ENCODE measurements around the gene CDADC1.

Gene CDADC1

GRCh38 chr13:49247643-49248621 is at the start of gene CDADC1:
Gene CDADC1, plus strand, starts transcription at chr13:49247925. Its CDS starts 113 bp downstream, at chr13:49248038.
- DNase-seq = peak; percentile 78

- no peak for DNase-seq
Measured at GRCh38 chr13:49206641-49207040, 41.1 kb upstream of the CDADC1 start.

GRCh38 chr13:49208619-49209018 is 39.1 kb upstream of the CDADC1 start:
- no peak for DNase-seq

- no peak for DNase-seq
Measured at GRCh38 chr13:49210114-49210513, 37.6 kb upstream of the CDADC1 start.

GRCh38 chr13:49210669-49211068 is 37.1 kb upstream of the CDADC1 start:
- no peak for DNase-seq

GRCh38 chr13:49213539-49213938 is 34.2 kb upstream of the CDADC1 start:
- DNase-seq = no peak

GRCh38 chr13:49213997-49214916 is 33.5 kb upstream of the CDADC1 start:
- no peak for DNase-seq

- no peak for DNase-seq
Measured at GRCh38 chr13:49214917-49215376, 32.8 kb upstream of the CDADC1 start.

- no peak for DNase-seq
Measured at GRCh38 chr13:49216334-49216733, 31.4 kb upstream of the CDADC1 start.

- DNase-seq = no peak
Measured at GRCh38 chr13:49217962-49218492, 29.7 kb upstream of the CDADC1 start.

GRCh38 chr13:49218493-49219051 is 29.2 kb upstream of the CDADC1 start:
- no peak for DNase-seq

- DNase-seq = no peak
Measured at GRCh38 chr13:49219647-49220035, 28.1 kb upstream of the CDADC1 start.

- DNase-seq = peak; percentile 17
Measured at GRCh38 chr13:49220036-49220855, 27.5 kb upstream of the CDADC1 start, which contains the start of gene MLNR. Gene MLNR, plus strand, starts transcription at chr13:49220338. Its CDS starts 0 bp downstream, at chr13:49220338.

GRCh38 chr13:49220856-49221589 is 26.7 kb upstream of the CDADC1 start:
- DNase-seq = no peak

- no peak for DNase-seq
Measured at GRCh38 chr13:49221590-49221965, 26.1 kb upstream of the CDADC1 start.

GRCh38 chr13:49225223-49226042 is 22.3 kb upstream of the CDADC1 start:
- DNase-seq = no peak

- DNase-seq = no peak
Measured at GRCh38 chr13:49226613-49227012, 21.1 kb upstream of the CDADC1 start.

- no peak for DNase-seq
Measured at GRCh38 chr13:49234741-49235140, 13.0 kb upstream of the CDADC1 start.

GRCh38 chr13:49235856-49236431 is 11.8 kb upstream of the CDADC1 start:
- DNase-seq = no peak

- no peak for DNase-seq
Measured at GRCh38 chr13:49238621-49239020, 9.1 kb upstream of the CDADC1 start.
